K562 (cell line): ENCODE results near the gene BTBD2. TPM values are rescaled to one million over a fixed set of nuclear protein-coding genes. Genes with fewer than 3 reads are reported as not detected.

Experiments
- CBFA2T2 ChIP-seq: fragments of 450-650 bp; conservative IDR thresholded peaks from 2 replicates; pipeline ENCODE4 v1.6.1; 2017; ENCODE audit warnings: mild to moderate bottlenecking
- E2F3 ChIP-seq: fragments of 250-450 bp; sonication (Bioruptor Pico); IDR thresholded peaks from 2 replicates; pipeline ENCODE4 v1.4.0; 2020; ENCODE audit warnings: mild to moderate bottlenecking
- FOXP1 ChIP-seq: sonication (generic); formaldehyde crosslinking; IDR thresholded peaks from 2 replicates; pipeline ENCODE4 v1.8.0; 2022; ENCODE audit warnings: mild to moderate bottlenecking, missing genetic modification reagents
- GATAD2B ChIP-seq: fragments of 450-650 bp; IDR thresholded peaks from 2 replicates; pipeline ENCODE4 v1.6.1; 2017; ENCODE audit warnings: mild to moderate bottlenecking, borderline replicate concordance
- HNRNPH1 ChIP-seq: fragments of 200-400 bp; formaldehyde crosslinking; optimal IDR thresholded peaks from 2 replicates; pipeline ENCODE3; 2017; ENCODE audit warnings: low read depth, mild to moderate bottlenecking, low read length, moderate library complexity
- ILF3 ChIP-seq: fragments of 450-650 bp; IDR thresholded peaks from 2 replicates; pipeline ENCODE4 v1.6.1; 2018; ENCODE audit warnings: antibody characterized with exemption, mild to moderate bottlenecking, moderate library complexity, borderline replicate concordance
- PPARD ChIP-seq: fragments of 250-450 bp; sonication (Bioruptor Pico); IDR thresholded peaks from 2 replicates; pipeline ENCODE4 v1.8.0; 2022; ENCODE audit warnings: inconsistent platforms, mild to moderate bottlenecking, moderate library complexity
- TSC22D4 ChIP-seq: fragments of 450-650 bp; IDR thresholded peaks from 2 replicates; pipeline ENCODE4 v1.6.1; 2016; ENCODE audit warnings: missing genetic modification characterization, missing biosample characterization, control low read depth
- ZNF436 ChIP-seq: fragments of 250-450, 450-650 bp; sonication (Bioruptor Pico); formaldehyde crosslinking; IDR thresholded peaks from 2 replicates; pipeline ENCODE4 v1.7.0; 2020; ENCODE audit warnings: mild to moderate bottlenecking
- polyA plus RNA-seq, 8 experiments: library from polyadenylated mRNA; depleted of rRNA in 4 of 8; stranded (reverse) in 5 of 8; unstranded in 3 of 8; fragments of >200 nt; fragmentation: Nextera tagmentation in 2 of 8; fragmentation: Illumina TruSeq in 1 of 8; extraction: Ambion mirVana in 2 of 8; extraction: Trizol in 1 of 8; gene quantifications; 2 replicates each; pipeline versions ENCODE4 v1.2.1 to v1.2.3, GENCODE V29; 2011 to 2014; ENCODE audit warnings: inconsistent platforms in 1 of 8, missing spikeins in 1 of 8
- total RNA-seq, 7 experiments: library from RNA; depleted of rRNA in 6 of 7; stranded (reverse); fragments of >200 nt in 6 of 7; fragmentation: Illumina TruSeq in 2 of 7; extraction: Trizol in 2 of 7; gene quantifications; 2 replicates each; pipeline versions ENCODE4 v1.2.1 to v1.2.3, GENCODE V29; 2011 to 2021; ENCODE audit warnings: low replicate concordance in 1 of 7
- TF ChIP-seq, protein P1 (sequence below), 2 experiments: fragments of 450-650 bp; IDR thresholded peaks; 2 replicates each; pipeline ENCODE4 v1.6.1; 2018; ENCODE audit warnings: mild to moderate bottlenecking in 2 of 2, low read depth in 1 of 2; ENCODE audit not compliant: partially characterized antibody in 2 of 2
- TF ChIP-seq, protein P2 (sequence below): fragments of 450-650 bp; formaldehyde crosslinking; IDR thresholded peaks from 2 replicates; pipeline ENCODE4 v1.4.0; 2020; ENCODE audit warnings: mild to moderate bottlenecking, moderate library complexity
- TF ChIP-seq, protein P3 (sequence below): sonication (generic); formaldehyde crosslinking; IDR thresholded peaks from 2 replicates; pipeline ENCODE4 v1.8.0; 2023; ENCODE audit warnings: mild to moderate bottlenecking, missing genetic modification reagents
- TF ChIP-seq, protein P4 (sequence below): fragments of 450-650 bp; IDR thresholded peaks from 2 replicates; pipeline ENCODE4 v1.6.1; 2016; ENCODE audit warnings: low read depth, mild to moderate bottlenecking, moderate library complexity
- TF ChIP-seq, protein P5 (sequence below): IDR thresholded peaks from 2 replicates; pipeline ENCODE4 v1.6.1; 2011; ENCODE audit warnings: borderline replicate concordance, low read depth, mild to moderate bottlenecking, moderate library complexity, low read length; ENCODE audit not compliant: insufficient read depth, poor library complexity, severe bottlenecking

The BTBD2 gene
- total and polyA plus RNA-seq, 9 of the 15 experiments (the other 6 are each of a cell fraction or from before 2014, with no cell fraction given): 0.10 to 15.6 (median 6.9) TPM

DNA sequence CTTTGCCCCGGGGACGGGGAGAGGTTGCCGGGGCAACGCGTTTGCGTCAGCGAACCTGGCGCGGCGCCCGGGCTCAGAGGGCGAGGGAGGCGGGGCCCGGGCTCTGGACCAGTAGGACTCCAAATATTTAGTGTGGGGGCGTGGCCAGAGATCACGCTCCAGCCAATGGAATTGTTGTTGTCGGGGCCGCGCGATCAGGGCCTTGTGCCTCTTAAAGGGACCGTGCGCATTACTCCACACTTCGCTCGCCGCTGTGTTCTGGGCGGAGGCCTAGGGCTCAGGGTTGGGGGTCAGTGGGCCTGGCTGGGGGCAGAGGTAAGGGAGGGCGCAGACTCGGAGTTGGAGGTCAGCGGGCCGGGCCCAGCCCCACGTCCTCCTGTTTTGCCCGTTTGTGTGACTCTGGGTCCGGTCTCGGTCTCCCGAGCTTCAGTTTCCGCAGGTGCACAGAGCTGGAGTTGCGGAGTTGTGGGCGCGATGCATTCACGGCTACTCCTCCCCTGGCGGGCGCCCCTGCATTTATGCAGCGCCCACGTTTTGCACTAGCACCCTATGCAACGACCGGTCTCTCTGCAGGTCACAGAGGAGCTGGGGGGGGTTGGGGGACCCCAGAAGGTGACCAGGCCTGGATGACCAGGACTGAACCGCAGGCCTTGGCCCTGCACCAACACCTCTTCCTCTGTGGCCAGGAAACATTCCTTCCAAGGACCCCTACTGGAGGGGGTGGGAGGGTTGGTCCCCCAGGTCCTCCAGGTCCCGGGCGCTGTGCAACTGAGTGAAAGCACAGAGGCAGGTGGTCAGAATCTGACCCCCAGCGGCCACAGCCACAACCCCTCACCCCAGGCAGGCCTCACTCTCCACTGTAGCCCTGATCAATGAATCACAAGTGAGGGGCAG lies 46.2 kb upstream of the BTBD2 start (continued):
- TF ChIP-seq, protein P1, sequence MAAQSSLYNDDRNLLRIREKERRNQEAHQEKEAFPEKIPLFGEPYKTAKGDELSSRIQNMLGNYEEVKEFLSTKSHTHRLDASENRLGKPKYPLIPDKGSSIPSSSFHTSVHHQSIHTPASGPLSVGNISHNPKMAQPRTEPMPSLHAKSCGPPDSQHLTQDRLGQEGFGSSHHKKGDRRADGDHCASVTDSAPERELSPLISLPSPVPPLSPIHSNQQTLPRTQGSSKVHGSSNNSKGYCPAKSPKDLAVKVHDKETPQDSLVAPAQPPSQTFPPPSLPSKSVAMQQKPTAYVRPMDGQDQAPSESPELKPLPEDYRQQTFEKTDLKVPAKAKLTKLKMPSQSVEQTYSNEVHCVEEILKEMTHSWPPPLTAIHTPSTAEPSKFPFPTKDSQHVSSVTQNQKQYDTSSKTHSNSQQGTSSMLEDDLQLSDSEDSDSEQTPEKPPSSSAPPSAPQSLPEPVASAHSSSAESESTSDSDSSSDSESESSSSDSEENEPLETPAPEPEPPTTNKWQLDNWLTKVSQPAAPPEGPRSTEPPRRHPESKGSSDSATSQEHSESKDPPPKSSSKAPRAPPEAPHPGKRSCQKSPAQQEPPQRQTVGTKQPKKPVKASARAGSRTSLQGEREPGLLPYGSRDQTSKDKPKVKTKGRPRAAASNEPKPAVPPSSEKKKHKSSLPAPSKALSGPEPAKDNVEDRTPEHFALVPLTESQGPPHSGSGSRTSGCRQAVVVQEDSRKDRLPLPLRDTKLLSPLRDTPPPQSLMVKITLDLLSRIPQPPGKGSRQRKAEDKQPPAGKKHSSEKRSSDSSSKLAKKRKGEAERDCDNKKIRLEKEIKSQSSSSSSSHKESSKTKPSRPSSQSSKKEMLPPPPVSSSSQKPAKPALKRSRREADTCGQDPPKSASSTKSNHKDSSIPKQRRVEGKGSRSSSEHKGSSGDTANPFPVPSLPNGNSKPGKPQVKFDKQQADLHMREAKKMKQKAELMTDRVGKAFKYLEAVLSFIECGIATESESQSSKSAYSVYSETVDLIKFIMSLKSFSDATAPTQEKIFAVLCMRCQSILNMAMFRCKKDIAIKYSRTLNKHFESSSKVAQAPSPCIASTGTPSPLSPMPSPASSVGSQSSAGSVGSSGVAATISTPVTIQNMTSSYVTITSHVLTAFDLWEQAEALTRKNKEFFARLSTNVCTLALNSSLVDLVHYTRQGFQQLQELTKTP (IDR thresholded peaks at IDR 0.05; ENCODE audit: low read depth in 1 of 2, partially characterized antibody in 2 of 2): no peak
- TF ChIP-seq, protein P2, sequence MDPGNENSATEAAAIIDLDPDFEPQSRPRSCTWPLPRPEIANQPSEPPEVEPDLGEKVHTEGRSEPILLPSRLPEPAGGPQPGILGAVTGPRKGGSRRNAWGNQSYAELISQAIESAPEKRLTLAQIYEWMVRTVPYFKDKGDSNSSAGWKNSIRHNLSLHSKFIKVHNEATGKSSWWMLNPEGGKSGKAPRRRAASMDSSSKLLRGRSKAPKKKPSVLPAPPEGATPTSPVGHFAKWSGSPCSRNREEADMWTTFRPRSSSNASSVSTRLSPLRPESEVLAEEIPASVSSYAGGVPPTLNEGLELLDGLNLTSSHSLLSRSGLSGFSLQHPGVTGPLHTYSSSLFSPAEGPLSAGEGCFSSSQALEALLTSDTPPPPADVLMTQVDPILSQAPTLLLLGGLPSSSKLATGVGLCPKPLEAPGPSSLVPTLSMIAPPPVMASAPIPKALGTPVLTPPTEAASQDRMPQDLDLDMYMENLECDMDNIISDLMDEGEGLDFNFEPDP (CRISPR knock-in tag): no peak
- TF ChIP-seq ILF3 (no peak), ZNF436 (CRISPR knock-in tag) (no peak), TSC22D4 (no peak), PPARD (CRISPR knock-in tag) (no peak), E2F3 (no peak), GATAD2B (no peak), CBFA2T2 (no peak), HNRNPH1 (no peak), FOXP1 (no peak)
- TF ChIP-seq, protein P3, sequence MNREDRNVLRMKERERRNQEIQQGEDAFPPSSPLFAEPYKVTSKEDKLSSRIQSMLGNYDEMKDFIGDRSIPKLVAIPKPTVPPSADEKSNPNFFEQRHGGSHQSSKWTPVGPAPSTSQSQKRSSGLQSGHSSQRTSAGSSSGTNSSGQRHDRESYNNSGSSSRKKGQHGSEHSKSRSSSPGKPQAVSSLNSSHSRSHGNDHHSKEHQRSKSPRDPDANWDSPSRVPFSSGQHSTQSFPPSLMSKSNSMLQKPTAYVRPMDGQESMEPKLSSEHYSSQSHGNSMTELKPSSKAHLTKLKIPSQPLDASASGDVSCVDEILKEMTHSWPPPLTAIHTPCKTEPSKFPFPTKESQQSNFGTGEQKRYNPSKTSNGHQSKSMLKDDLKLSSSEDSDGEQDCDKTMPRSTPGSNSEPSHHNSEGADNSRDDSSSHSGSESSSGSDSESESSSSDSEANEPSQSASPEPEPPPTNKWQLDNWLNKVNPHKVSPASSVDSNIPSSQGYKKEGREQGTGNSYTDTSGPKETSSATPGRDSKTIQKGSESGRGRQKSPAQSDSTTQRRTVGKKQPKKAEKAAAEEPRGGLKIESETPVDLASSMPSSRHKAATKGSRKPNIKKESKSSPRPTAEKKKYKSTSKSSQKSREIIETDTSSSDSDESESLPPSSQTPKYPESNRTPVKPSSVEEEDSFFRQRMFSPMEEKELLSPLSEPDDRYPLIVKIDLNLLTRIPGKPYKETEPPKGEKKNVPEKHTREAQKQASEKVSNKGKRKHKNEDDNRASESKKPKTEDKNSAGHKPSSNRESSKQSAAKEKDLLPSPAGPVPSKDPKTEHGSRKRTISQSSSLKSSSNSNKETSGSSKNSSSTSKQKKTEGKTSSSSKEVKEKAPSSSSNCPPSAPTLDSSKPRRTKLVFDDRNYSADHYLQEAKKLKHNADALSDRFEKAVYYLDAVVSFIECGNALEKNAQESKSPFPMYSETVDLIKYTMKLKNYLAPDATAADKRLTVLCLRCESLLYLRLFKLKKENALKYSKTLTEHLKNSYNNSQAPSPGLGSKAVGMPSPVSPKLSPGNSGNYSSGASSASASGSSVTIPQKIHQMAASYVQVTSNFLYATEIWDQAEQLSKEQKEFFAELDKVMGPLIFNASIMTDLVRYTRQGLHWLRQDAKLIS: no peak
- TF ChIP-seq, protein P4, sequence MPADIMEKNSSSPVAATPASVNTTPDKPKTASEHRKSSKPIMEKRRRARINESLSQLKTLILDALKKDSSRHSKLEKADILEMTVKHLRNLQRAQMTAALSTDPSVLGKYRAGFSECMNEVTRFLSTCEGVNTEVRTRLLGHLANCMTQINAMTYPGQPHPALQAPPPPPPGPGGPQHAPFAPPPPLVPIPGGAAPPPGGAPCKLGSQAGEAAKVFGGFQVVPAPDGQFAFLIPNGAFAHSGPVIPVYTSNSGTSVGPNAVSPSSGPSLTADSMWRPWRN: no peak
- TF ChIP-seq, protein P5, sequence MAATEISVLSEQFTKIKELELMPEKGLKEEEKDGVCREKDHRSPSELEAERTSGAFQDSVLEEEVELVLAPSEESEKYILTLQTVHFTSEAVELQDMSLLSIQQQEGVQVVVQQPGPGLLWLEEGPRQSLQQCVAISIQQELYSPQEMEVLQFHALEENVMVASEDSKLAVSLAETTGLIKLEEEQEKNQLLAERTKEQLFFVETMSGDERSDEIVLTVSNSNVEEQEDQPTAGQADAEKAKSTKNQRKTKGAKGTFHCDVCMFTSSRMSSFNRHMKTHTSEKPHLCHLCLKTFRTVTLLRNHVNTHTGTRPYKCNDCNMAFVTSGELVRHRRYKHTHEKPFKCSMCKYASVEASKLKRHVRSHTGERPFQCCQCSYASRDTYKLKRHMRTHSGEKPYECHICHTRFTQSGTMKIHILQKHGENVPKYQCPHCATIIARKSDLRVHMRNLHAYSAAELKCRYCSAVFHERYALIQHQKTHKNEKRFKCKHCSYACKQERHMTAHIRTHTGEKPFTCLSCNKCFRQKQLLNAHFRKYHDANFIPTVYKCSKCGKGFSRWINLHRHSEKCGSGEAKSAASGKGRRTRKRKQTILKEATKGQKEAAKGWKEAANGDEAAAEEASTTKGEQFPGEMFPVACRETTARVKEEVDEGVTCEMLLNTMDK: no peak
